UCSD-AML1 (cell line): Measurements from ENCODE around the gene DLGAP1.
A peak's percentile ranks its signal among the peaks of the same experiment; 100 is the strongest.

Experiments used
- DNase-seq: peaks from one replicate; lab custom pipeline; 2025; ENCODE audit not compliant: unreplicated experiment; lab: John Stamatoyannopoulos, UW

Gene DLGAP1

GRCh38 chr18:3463051-3463450, 992.1 kb downstream of the DLGAP1 start:
- no peak for DNase-seq

DNA sequence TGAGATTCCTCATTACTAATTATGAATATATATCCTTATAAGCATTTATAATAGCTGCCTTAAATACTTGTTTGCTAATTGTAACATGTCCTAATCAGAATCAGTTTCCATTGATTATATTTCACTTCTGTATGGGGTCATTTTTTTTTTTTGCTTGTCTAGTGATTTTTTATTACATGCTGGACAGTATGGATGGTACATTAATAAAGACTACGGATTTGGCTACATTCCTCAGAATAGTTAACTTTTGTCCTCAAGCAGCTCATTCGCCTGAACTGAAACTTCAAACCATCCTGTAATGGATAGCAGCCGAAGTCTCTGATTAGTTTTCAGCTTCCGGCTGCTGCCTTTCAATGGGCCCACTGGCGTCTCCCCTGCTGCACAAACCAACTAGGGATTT, 993.4 kb downstream of the DLGAP1 start:
- no peak for DNase-seq

- no peak for DNase-seq
These were observed 994.2 kb downstream of the DLGAP1 start for GRCh38 chr18:3460823-3461398.

DNA sequence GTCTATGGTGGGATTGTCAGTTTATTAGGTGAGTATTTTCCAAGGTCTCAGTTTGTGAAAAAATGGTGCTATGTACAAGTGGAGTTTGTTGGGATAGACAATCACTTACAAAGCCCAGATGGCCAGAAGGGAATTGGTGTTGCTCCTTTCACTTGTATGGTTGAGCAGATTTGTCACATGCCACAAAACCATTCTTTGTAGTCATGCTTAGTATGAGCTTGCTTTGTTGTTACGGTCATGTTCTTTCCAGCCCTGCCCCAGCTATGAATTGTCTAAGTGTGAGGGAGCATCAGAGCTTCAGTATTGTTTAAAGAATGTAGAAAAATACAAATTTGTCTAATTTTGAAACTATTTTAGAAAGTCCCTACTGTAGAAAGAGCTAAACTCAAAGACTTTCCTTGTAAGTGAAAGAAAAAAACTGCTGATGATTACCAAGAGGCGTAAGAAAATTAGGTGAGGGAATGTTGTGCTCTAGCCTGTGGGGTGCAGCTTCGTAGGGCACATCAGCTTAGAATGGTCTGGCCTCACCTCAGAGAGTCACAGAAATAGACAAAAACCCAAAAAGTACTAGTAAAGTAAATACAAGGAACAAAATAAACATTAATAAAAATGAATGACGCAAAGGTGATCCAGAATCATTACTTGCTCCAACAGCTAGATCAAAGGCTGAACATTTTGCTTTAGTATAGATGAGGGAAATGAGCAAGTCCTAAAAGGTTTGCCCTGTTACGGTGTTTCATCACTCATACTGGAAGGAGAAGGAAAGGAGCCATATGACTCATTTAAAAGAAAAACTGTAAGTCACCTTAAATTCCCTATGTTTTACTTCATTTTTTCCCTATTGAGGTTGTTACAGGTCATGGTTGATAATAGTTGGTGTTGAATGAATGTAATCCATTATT, 995.9 kb downstream of the DLGAP1 start:
- DNase-seq, result no peak

DNA sequence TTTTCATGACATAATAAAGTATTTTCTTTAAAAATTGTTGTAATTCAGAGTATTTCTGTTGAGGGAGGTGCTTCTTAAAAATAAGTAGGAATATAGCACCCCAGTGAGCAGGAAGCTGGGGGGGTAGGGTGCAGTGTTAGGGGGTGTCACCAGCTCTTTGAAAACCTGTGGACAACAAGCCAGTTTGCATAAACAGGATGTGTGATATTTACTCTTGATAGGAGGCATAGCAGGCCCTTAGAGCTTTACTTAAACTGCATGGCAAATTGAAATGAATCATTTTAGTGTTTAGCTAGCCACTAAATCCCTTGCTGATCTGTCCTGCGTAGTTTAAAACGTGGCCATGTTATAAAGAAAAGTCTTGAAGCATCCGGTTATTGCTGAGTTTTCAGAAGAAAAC, 996.7 kb downstream of the DLGAP1 start:
- DNase-seq, result no peak

DNA sequence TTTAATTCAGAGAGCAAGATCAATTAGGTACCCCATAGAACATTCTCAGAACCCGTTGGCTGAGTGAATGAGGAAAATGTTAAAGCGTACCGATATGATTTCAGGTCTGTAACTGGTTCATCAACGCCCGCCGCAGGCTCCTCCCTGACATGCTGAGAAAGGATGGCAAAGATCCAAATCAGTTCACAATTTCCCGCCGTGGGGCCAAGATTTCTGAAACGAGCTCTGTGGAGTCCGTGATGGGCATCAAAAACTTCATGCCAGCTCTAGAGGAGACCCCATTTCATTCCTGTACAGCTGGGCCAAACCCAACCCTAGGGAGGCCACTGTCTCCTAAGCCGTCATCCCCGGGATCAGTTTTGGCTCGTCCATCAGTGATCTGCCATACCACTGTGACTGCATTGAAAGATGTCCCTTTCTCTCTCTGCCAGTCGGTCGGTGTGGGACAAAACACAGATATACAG, 997.8 kb downstream of the DLGAP1 start:
- no peak for DNase-seq

DNA sequence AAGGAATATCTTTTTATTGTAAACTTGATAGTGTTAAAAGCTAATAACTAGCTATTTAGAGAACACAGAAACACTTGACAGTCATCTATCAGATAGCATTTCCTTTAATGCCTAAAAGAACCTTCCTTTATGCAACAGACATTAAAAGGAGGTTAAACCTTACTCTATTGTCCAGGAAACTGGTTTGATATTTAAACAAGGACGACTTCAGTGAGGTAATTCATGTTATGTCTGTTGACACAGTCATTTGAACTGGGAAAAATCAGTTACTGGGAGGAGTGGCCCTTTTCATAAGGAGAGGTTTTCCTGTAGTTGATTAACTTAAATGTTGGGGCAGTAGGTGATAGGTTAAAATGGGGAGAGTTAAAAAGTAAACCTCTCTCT, 998.4 kb downstream of the DLGAP1 start:
- no peak for DNase-seq

DNA sequence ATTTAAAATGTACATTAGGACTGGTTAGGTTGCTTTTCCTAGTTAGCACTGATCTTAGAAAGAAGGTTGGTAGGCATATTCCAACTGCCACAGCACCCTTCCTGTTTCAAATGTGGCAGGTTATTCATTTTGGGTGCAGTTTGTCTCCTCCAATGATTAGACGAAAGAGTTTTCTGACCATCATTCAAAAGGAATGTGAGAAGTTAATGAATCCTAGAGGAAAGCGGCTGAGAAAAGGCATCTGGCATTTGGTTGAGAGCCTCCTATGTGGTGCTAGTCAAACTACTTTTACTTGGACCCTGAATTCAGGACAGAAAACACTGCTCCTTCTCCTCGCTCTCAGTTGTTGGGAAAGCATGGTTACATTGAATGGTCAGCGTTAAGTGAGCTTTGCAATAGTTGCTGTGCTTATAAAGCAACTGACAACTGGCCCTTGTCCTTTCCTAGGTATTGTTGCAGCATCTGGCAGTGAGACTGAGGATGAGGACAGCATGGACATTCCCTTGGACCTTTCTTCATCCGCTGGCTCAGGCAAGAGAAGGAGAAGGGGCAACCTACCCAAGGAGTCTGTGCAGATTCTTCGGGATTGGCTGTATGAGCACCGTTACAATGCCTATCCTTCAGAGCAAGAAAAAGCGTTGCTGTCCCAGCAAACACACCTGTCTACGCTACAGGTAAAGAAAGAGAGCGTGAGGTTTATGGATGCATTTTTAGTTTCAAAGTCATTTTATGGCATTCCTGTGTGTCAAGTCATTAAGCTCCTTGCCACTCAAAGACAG, 999.0 kb downstream of the DLGAP1 start:
- no peak for DNase-seq

DNA sequence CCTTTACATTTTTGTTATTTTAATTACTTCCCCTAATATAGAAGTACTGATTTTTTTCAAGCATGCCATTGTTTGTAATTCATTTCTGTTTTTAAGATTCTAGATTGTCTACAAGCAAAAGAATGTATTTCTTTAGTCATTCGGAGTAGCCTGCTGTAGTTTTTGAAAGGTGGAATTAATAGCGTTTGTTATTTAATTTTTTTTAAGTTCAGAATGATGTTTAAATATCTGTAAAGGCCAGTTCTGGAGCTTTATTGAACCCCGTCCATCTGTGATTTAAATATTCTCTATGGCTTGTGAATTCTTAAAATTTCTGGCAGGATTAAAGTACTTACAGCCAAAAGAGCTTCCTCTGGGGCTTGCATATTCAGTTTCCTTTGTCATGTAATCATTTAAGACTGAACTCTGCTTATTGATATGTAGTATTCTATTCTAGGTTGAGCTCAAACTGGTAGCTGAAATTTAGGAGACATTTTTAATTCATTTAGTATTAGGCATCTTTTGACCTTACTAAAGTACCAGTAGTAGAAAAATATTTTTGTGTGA, 999.9 kb downstream of the DLGAP1 start:
- DNase-seq, result no peak

GRCh38 chr18:3454365-3455089, 1000.6 kb downstream of the DLGAP1 start:
- DNase-seq, result no peak

GRCh38 chr18:3453540-3454364, 1001.4 kb downstream of the DLGAP1 start:
- no peak for DNase-seq

DNA sequence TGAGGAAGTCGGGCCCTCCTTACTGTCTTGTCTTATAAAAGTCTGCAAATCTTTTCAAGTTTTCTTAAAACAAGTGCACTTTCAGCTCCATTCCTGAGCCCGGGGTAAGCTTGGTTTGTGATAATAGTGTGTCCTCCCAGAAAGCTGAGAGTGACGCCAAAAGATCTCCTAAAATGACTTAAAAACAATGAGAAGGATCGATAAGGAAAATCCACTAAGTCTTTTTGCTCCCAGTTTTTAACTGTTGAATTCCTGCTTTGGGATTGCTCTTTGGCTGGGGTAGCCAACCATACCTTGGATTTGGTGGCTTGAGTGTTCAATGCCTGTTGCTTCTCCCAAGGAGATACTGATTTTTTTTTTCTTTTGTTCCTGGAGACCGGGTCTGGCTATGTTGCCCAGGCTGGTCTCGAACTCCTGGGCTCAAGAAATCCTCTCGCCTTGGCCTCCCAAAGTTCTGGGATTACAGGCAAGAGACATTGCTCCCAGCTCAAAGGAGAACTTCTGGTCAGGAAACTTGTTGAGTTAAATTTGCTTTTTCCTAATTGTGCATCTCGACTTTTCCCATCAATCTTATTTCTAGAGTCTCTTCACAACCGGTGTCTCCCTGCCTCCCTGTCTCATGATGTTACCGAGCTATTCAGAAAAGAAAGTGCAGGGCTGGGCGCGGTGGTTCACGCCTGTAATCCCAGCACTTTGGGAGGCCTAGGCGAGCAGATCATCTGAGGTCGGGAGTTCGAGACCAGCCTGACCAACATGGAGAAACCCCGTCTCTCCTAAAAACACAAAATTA, 1002.2 kb downstream of the DLGAP1 start:
- DNase-seq, result no peak

GRCh38 chr18:3451989-3452749, 1002.9 kb downstream of the DLGAP1 start:
- no peak for DNase-seq

- DNase-seq, result peak; percentile 73
These were observed 1003.7 kb downstream of the DLGAP1 start for GRCh38 chr18:3451183-3451988.

GRCh38 chr18:3450799-3451182, 1004.3 kb downstream of the DLGAP1 start:
- no peak for DNase-seq

- peak; percentile 16 for DNase-seq
These were observed 1004.9 kb downstream of the DLGAP1 start, which contains the start of gene TGIF1 for GRCh38 chr18:3450012-3450798. Gene TGIF1 (plus strand): TSS chr18:3450172. CDS start chr18:3450490, 318 bp downstream.
